NB4 (cell line): ENCODE results near the gene PLPPR1.

Experiments used
- POLR2A ChIP-seq: IDR thresholded peaks from 2 replicates; pipeline ENCODE4 v1.6.1; 2011; ENCODE audit warnings: mild to moderate bottlenecking; ENCODE audit not compliant: insufficient read length; ENCODE audit errors: extremely low read depth
- TF ChIP-seq, protein P1 (sequence below): IDR thresholded peaks from one replicate; pipeline ENCODE4 v1.5.1; 2012; ENCODE audit warnings: low read depth, low read length

- TF ChIP-seq POLR2A = no peak
- TF ChIP-seq, protein P1, sequence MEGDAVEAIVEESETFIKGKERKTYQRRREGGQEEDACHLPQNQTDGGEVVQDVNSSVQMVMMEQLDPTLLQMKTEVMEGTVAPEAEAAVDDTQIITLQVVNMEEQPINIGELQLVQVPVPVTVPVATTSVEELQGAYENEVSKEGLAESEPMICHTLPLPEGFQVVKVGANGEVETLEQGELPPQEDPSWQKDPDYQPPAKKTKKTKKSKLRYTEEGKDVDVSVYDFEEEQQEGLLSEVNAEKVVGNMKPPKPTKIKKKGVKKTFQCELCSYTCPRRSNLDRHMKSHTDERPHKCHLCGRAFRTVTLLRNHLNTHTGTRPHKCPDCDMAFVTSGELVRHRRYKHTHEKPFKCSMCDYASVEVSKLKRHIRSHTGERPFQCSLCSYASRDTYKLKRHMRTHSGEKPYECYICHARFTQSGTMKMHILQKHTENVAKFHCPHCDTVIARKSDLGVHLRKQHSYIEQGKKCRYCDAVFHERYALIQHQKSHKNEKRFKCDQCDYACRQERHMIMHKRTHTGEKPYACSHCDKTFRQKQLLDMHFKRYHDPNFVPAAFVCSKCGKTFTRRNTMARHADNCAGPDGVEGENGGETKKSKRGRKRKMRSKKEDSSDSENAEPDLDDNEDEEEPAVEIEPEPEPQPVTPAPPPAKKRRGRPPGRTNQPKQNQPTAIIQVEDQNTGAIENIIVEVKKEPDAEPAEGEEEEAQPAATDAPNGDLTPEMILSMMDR = no peak
Observed at GRCh38 chr9:101226803-101227202, 198.3 kb downstream of the PLPPR1 start.
